HG03520 (cell line): ENCODE data around the gene TJAP1.

Experiments used
- ATAC-seq: cut with Tn5 transposase; IDR thresholded peaks from one replicate; pipeline ENCODE4 v1.9.1; 2021; ENCODE audit warnings: mild to moderate bottlenecking, moderate library complexity; ENCODE audit not compliant: unreplicated experiment

The TJAP1 gene, protein sequence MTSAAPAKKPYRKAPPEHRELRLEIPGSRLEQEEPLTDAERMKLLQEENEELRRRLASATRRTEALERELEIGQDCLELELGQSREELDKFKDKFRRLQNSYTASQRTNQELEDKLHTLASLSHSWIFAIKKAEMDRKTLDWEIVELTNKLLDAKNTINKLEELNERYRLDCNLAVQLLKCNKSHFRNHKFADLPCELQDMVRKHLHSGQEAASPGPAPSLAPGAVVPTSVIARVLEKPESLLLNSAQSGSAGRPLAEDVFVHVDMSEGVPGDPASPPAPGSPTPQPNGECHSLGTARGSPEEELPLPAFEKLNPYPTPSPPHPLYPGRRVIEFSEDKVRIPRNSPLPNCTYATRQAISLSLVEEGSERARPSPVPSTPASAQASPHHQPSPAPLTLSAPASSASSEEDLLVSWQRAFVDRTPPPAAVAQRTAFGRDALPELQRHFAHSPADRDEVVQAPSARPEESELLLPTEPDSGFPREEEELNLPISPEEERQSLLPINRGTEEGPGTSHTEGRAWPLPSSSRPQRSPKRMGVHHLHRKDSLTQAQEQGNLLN

GRCh38 chr6:43477235-43478007, at the start of gene TJAP1:
TSS of gene TJAP1 (plus strand) at chr6:43477570. CDS start at chr6:43499002, 21,432 bp downstream.
- ATAC-seq, result peak; percentile 85

- no peak for ATAC-seq
Observed at GRCh38 chr6:43428112-43428570, 49.2 kb upstream of the TJAP1 start.

DNA sequence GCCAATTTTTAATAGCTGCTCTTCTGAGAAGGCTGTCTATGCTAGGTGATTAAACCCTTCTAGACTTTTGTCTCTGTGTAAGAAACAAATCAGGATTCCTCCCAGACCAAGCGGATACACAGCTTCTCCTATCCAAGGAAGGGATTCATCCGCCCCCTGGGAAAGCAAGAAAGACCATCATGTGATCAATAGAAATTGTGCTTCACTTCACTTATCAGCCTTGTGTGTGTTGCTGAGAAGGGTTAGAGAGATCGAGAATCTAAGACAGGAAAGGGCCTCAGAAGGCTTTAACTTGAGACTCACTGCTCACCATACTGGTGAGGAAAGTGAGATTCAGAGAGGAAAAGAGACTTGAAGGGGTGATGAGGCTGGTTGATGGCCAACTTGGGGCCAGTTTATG, 48.5 kb upstream of the TJAP1 start:
- ATAC-seq, result no peak

- ATAC-seq, result no peak
Observed at GRCh38 chr6:43432009-43432945, 45.1 kb upstream of the TJAP1 start.

- no peak for ATAC-seq
Observed at GRCh38 chr6:43433148-43433547, 44.2 kb upstream of the TJAP1 start.

GRCh38 chr6:43434001-43434840, 43.1 kb upstream of the TJAP1 start:
- ATAC-seq, result no peak

GRCh38 chr6:43434943-43435342, 42.4 kb upstream of the TJAP1 start:
- no peak for ATAC-seq

- no peak for ATAC-seq
Observed at GRCh38 chr6:43435682-43436437, 41.5 kb upstream of the TJAP1 start.

GRCh38 chr6:43436577-43437282, 40.6 kb upstream of the TJAP1 start:
- ATAC-seq, result no peak

DNA sequence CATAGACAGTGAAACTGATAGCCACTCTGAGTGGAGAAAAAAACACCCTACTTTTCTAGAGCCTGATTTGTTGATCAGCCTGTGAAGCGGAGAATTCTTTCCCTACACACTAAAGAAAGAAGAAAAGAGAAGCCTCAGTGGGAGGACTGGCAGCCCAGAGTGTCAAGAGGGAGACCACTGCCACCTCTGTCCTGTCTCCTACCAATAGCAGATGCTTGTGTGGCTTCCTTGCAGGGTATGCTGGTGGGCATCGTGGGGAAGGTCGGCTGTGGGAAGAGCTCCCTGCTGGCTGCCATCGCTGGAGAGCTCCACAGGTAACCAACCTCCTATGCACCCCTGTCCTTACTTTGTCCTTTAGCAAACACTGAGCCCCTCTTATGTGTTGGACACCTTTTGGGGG, 39.7 kb upstream of the TJAP1 start:
- ATAC-seq, result no peak

GRCh38 chr6:43442935-43443334, 34.4 kb upstream of the TJAP1 start:
- ATAC-seq, result no peak

DNA sequence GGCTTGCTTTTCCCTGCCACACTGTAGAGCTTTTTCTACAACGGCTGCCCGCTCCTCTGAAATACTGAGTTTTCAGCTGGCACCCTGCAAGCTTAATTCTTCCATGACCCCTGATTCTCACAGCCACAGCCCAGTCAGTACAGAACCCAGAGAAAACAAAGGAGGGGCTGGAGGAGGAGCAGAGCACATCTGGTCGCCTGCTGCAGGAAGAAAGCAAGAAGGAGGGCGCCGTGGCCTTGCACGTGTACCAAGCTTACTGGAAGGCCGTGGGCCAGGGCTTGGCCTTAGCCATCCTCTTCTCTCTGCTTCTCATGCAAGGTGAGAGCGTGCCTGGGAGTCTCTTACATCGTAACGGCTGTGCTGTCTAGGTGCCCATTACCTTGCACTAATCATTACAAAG, 33.3 kb upstream of the TJAP1 start:
- ATAC-seq, result no peak

- ATAC-seq, result no peak
Observed at GRCh38 chr6:43444582-43444981, 32.8 kb upstream of the TJAP1 start.

DNA sequence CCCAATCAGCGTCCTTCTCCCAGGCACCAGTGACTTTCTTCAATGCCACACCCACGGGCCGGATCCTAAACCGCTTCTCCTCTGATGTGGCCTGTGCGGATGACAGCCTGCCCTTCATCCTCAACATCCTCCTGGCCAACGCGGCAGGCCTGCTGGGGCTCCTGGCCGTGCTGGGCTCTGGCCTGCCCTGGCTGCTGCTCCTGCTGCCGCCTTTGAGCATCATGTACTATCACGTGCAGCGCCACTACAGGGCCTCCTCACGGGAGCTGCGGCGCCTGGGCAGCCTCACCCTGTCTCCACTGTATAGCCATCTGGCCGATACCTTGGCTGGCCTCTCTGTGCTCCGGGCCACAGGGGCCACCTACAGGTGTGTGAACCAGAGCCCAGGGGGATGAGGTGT, 31.8 kb upstream of the TJAP1 start:
- ATAC-seq, result no peak

DNA sequence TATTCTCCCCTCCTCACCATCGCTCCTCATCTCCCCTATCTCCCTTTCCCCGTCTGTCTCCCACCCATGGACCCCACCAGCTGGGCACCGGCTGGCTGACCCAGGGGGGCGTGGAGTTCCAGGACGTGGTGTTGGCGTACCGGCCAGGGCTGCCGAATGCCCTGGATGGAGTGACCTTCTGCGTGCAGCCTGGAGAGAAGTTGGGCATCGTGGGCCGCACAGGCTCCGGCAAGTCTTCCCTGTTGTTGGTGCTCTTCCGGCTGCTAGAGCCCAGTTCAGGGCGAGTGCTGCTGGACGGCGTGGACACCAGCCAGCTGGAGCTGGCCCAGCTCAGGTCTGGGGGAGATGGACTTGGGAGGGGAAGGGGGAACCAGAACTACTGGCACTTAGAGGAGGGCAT, 29.8 kb upstream of the TJAP1 start:
- no peak for ATAC-seq

GRCh38 chr6:43448916-43449315, 28.5 kb upstream of the TJAP1 start:
- ATAC-seq, result no peak

DNA sequence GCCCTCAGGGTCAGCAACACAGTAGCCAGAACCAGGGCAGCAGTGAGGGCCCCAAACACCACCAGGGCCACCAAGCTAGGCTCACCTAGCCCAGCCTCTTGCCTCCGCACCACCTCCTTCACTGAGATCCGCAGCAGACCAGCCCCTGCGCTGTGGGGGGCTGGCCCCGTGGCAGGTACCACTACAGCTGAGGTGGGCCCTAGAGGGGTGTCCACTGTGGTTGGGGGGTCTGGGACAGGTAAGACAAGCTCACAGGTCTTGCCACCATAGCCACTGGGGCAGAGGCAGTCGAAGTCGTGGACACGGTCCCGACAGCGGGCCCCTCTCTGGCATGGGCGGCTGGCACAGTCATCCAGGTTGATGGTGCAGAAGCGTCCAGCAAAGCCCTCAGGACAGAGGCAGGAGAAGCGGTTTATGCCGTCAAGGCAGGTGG, 26.7 kb upstream of the TJAP1 start:
- no peak for ATAC-seq

- ATAC-seq, result no peak
Observed at GRCh38 chr6:43451348-43451747, 26.0 kb upstream of the TJAP1 start.
